ENCODE results near the gene INTS15.

Gene INTS15

GRCh38 chr7:6589829-6590644 is at the start of gene INTS15:
TSS of gene INTS15 (plus strand) at chr7:6590021. CDS start at chr7:6590284, 263 bp downstream.
- peak; percentile 64 to 79 (median 69) for DNase-seq (ENCODE audit: low read depth in 3 of 3)

GRCh38 chr7:6542368-6542767 is 47.5 kb upstream of the INTS15 start:
- no peak for DNase-seq (ENCODE audit: low read depth in 3 of 3)

DNA sequence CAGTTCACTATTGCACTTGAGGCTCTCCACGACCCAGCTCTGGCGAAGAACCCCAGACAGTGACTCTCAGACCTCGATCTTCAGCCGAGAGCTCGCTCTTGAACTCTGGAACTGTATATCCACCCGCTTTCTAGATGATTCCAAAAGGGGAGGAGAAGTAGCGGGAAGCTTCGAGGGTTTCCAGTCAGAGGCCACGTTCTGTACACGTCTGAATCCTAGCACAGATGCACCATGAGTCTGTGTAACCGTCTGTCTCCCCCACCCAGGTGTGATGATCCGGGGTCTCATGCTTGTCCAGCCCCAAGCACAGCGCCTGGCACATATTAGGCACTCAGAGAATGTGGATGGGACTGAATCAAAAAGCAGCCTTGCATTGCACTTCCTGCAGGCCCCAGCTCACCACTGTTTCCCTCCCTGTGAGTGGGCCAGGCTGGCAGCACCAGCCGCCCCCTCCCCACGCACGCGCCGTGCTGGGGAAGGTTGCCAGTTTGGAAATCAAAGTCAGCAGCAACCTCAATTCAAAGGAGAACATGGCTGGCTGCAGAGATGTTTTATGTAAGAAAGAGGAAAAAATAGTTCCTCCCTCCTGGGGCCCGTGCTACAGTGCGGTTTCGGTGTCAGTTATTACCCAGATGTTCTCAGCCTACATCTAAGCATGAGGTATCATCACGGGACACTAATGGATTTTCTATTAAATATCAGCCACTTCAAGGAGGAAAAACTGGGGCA is 44.3 kb upstream of the INTS15 start:
- DNase-seq (ENCODE audit: low read depth in 3 of 3): no peak

- no peak for DNase-seq (ENCODE audit: low read depth in 3 of 3)
These were observed 43.1 kb upstream of the INTS15 start for GRCh38 chr7:6546498-6547251.

DNA sequence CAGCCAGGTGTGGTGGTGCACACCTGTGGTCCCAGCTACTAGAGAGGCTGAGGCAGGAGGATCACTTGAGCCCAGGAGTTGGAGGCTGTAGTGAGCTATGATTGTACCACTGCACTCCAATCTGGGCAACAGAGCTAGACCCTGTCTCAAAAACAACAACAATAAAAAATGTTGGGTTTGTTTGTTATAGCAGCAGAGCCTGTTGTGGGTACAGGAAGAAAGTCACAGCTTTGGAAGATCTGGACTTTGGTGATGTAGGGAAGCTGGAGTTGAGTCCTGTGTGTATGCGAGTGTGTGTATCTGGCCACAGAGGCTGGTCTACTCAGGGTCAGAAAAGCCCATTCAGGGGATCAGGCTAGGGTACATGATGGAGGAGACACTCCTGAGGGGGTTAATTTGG is 42.4 kb upstream of the INTS15 start:
- no peak for DNase-seq (ENCODE audit: low read depth in 3 of 3)

GRCh38 chr7:6551016-6551511 is 38.8 kb upstream of the INTS15 start, which contains the start of gene GRID2IP:
TSS of gene GRID2IP (minus strand) at chr7:6551461. CDS start at chr7:6551436, 25 bp downstream.
- DNase-seq (ENCODE audit: low read depth in 3 of 3): no peak

DNA sequence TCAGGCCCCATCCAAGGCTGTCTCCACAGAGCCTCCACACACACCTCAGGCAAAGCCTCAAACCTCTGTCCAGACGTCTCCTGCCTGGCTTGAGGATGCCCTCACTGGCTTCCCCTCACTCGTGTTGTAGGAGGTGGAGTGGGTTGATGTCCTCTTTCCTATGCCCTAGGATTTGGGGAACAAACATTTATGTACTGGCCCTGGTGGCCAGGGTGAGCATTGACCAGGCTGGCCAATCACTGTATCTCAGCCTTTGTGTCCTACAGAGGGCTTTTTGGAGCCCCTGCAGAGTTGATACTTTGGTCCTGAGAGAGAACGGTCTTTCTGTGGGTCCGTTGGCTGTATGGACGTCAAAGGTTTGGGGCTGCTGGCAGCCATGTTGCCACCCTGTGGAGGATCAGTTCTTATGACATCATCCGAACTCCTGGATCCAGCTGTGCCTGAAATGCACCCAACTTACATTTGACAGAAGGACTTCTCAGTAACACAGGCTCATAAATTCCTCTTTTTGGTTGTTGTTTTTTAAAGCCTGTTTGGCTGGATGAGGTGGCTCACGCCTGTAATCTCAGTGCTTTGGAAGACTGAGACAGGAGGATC is 36.3 kb upstream of the INTS15 start:
- DNase-seq (ENCODE audit: low read depth in 3 of 3): no peak

DNA sequence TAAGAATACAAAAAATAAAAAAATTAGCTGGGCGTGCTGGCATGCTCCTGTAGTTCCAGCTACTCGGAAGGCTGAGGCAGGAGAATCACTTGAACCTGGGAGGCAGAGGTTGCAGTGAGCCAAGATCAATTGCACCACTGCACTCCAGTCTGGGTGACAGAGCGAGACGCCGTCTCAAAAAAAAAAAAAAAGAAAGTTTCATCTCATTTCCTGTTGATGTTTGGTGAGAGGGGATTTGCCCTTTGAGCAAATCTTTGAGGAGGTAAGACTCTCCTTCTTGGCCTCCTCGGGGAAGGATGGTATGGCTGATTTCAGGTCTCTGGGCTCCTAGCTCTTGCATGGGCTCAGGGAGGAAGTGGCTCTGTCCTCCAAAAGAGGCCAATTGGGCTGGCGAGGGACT is 35.0 kb upstream of the INTS15 start:
- DNase-seq (ENCODE audit: low read depth in 3 of 3): no peak

GRCh38 chr7:6556196-6556595 is 33.6 kb upstream of the INTS15 start:
- DNase-seq (ENCODE audit: low read depth in 3 of 3): no peak

GRCh38 chr7:6558837-6559236 is 31.0 kb upstream of the INTS15 start:
- DNase-seq (ENCODE audit: low read depth in 3 of 3): no peak

DNA sequence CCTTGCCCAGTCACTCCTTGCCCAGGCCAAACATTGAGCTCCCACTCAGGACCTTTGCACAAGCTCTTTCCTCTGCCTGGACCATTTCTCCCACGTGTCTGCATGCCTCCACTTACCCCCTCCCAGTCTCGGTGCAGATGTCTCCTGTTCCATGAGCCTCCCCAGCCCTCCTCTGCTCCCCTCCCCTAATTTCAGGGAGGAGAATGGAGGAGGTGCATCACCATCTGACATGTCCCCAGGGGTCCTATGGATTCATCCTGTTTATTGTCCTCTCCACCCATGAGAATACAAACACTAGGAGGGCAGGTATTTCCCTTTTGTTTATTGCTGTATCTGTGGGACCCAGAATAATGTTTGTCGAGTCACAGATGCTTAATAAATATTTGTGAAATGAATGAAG is 29.9 kb upstream of the INTS15 start:
- no peak for DNase-seq (ENCODE audit: low read depth in 3 of 3)

GRCh38 chr7:6562106-6562505 is 27.7 kb upstream of the INTS15 start:
- DNase-seq (ENCODE audit: low read depth in 3 of 3): no peak

GRCh38 chr7:6563936-6564770 is 25.7 kb upstream of the INTS15 start:
- DNase-seq (ENCODE audit: low read depth in 3 of 3): no peak

DNA sequence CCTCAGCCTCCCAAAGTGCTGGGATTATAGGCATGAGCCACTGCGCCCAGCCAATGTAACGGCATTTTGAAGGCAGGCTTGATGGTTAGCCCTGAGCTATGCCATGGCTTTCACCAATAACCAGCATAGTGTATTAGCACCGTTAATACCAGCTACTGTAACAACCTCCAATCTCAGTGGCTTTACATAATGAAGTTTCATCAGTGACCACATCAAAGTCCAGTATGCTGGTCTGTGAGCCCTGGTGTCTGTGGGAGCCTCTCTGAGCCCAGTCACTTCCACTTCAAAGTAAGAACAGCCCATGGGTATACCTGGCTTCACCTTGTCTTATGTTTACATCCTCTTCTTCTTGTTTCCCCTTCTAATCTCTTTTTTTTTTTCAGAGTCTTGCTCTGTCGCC is 24.2 kb upstream of the INTS15 start:
- no peak for DNase-seq (ENCODE audit: low read depth in 3 of 3)

DNA sequence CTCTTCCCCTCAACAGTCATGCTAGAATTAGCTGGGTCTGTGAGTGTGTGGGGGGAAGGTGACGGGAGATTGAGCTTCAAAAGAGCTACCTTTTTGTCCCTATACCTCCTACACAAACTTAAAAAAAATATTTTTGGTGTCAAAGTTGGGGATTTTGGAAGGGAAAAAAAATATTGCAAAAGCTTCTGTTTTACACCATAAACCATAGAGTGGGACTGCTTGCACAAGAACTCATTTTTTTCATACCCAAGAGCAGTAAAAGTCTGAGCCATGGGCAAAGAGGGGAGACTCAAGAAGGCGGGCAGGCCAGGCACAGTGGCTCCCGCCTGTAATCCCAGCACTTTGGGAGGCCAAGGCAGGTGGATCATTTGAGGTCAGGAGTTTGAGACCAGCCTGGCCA is 21.9 kb upstream of the INTS15 start:
- DNase-seq (ENCODE audit: low read depth in 3 of 3): no peak

DNA sequence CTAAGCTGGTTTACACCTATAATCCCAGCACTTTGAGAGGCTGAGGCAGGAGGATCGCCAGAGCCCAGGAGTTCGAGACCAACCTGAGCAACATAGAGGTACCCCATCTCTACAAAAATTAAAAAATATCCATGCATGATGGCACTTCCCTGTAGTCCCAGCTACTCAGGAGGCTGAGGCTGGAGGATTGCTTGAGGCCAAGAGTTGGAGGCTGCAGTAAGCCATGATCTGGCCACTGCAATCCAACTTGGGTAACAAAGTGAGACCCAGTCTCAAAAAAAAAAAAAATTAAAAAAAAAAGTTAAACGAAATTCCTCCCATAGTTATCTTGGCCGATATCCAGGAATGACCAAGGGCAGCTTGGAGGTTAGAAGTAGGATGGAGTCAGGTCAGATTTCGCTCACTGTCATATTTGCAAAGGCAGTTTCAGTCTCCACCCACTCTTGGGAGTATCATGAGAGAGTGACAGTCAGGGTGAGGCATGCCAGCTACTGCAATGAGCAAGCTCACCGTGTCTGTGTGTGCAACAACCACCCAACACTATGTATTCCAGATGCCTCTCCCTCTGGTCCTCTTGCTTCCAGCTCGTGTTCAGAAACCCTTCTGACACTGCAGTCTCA is 18.6 kb upstream of the INTS15 start:
- DNase-seq (ENCODE audit: low read depth in 3 of 3): no peak

- DNase-seq (ENCODE audit: low read depth in 3 of 3): no peak
These were observed 14.4 kb upstream of the INTS15 start for GRCh38 chr7:6575281-6576023.

GRCh38 chr7:6576024-6576866 is 13.6 kb upstream of the INTS15 start:
- DNase-seq (ENCODE audit: low read depth in 3 of 3): no peak

Measured in stimulated activated CD4-positive, alpha-beta T cell treated with anti-CD3 and anti-CD28 coated beads, TNF-alpha, amount 100 ng/mL, for 4 hours (primary cell).